Measurements from ENCODE around the gene TSEN15.
"Not testable (repeated sequence)": the region's sequence is repeated elsewhere in the genome, so short reads cannot be mapped to it uniquely, and the experiment has no call there.

TSEN15 gene

GRCh38 chr1:184031409-184032107 is 20.0 kb upstream of the TSEN15 start:
- DNase-seq (ENCODE audit: low read depth): no peak

GRCh38 chr1:184032306-184032929 is 19.1 kb upstream of the TSEN15 start:
- no peak for DNase-seq (ENCODE audit: low read depth)

- no peak for DNase-seq (ENCODE audit: low read depth)
These were observed 18.6 kb upstream of the TSEN15 start for GRCh38 chr1:184032930-184033418.

GRCh38 chr1:184033711-184034167 is 17.8 kb upstream of the TSEN15 start:
- peak; percentile 91 for DNase-seq (ENCODE audit: low read depth)

- no peak for DNase-seq (ENCODE audit: low read depth)
These were observed 16.7 kb upstream of the TSEN15 start for GRCh38 chr1:184034761-184035379.

DNA sequence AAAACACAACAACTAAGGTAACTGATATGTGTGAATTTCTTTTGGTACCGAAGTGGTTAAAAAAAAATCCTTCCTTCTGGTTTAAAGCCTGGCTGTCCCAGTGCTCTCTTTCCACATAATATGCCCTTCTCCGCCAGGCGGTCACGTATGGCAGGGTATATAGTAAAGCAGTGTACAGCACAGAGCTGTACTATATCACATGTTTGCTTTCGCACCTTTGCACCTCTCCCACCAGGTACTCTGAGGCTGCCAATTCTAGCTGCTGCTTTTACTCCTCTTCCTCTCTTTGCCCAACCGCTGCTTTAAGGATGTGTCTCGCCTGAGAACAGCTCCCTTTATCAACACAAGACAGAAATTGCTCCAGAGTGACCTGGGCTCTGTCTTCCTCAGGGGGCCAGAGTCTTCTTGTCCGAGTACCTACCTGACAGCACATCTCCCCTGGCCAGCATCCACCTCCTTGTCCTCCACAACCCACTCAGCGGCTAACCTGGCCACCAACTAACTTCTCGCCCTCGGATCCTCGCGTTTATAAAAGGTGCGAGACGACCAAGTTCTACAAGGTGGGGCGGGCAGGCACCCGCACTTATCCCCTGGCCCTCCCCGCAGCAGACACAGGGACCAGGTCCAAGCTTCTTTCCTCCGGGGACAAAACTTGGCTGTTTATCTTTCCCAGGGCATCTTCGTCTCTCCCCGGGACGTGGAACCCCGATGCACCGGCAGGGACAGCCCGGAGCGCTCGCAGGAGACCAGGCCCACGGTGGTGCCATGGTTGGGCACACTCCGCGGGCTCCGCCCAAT is 15.6 kb upstream of the TSEN15 start:
- no peak for DNase-seq (ENCODE audit: low read depth)

GRCh38 chr1:184036517-184036949 is 15.0 kb upstream of the TSEN15 start:
- peak; percentile 63 for DNase-seq (ENCODE audit: low read depth)

GRCh38 chr1:184037849-184038591 is 13.5 kb upstream of the TSEN15 start:
- DNase-seq (ENCODE audit: low read depth): no peak

DNA sequence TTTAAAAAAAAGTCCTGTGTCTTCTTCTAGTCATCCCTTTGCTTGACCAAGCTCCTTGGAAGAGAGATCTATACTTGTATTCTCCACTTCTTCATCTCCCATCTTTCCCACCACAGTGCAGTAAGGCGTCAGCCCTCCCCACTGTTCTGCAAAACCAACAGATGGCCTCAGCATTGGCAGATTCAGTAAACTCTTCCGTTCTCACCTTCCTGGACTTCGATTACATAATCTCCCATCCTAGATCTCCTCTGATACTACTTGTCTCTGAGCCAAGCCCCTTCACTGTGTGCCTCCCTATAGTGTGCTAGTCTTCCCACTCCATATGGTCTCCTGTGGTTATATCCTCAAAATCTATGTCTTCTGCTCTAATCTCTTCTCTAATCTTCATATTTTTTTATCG is 12.4 kb upstream of the TSEN15 start:
- DNase-seq (ENCODE audit: low read depth): no peak

GRCh38 chr1:184041731-184042130 is 9.8 kb upstream of the TSEN15 start:
- no peak for DNase-seq (ENCODE audit: low read depth)

- not testable (repeated sequence) for DNase-seq (ENCODE audit: low read depth)
These were observed 8.2 kb upstream of the TSEN15 start for GRCh38 chr1:184043315-184043714.

DNA sequence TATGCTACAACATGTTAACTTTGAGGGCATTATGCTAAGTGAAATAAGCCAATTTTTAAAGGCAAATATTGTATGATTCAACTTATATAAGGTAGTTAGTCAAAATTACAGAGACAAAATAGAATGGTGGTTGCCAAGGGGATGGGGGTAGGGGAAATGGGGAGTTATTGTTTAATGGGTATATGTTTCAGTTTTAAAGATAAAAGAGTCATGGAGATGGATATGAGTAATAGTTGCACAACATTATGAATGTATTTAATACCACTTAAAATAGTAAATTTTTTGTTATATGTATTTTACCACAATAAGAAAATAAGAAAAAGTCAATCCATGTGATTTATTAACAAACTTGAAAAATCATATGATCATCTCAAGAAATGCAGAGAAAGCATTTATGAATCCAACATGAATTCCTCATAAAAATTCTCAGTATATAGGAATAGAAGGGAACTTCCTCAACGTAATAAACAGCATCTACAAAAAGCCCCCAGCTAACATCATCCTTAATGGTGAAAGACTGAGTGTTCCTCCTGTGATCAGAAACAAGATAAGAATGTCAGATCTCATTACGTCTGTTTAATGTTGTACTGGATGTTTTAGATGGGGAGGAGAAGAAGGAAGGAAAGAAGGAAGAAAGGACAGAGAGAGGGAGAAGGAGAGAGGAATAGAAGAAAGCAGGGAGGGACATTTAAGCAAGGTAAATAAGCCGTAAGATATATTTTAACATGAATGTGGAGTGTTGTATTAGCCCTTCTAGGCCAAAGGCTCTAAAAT is 6.7 kb upstream of the TSEN15 start:
- no peak for DNase-seq (ENCODE audit: low read depth)

DNA sequence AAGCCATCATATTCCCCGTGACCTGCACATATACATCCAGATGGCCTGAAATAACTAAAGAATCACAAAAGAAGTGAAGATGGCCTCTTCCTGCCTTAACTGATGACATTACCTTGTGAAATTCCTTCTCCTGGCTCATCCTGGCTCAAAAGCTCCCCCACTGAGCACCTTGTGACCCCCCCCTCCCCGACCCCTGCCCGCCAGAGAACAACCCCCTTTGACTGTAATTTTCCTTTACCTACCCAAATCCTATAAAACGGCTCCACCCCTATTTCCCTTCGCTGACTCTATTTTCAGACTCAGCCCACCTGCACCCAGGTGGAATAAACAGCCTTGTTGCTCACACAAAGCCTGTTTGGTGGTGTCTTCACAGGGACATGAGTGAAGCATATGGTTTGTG is 4.0 kb upstream of the TSEN15 start:
- DNase-seq (ENCODE audit: low read depth): not testable (repeated sequence)

DNA sequence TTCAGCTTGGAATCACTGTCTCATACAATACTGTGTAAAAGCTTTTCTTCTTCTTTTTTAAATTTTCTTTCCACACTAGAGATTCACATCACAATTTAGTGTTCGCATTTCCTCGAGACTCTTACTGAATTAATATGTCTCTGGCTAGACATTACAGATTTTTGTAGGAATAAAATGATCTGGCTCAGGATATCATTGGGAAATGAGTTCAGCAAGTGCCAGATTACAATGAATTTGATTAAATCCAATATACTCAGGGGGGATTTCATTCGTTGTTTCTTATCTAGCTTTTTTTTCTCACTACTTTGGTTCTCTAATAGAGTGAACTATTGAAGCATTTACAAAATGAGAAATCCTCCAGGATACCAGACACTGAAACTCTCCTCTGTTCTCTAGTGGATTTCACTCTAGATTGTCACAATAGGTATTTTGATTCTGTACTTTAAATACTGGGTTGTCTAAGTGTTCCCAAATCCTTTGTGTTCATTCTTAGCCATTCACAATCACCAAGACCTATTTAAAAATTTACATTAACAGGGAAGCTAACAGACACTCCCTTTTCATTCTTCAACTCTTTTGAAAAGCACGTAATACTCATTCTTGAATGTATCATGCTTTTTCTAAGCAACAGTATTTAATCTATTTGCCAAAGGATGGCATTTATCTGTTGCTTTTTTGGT is 2.8 kb upstream of the TSEN15 start:
- DNase-seq (ENCODE audit: low read depth): no peak

- no peak for DNase-seq (ENCODE audit: low read depth)
These were observed 2.2 kb upstream of the TSEN15 start for GRCh38 chr1:184049291-184049690.

DNA sequence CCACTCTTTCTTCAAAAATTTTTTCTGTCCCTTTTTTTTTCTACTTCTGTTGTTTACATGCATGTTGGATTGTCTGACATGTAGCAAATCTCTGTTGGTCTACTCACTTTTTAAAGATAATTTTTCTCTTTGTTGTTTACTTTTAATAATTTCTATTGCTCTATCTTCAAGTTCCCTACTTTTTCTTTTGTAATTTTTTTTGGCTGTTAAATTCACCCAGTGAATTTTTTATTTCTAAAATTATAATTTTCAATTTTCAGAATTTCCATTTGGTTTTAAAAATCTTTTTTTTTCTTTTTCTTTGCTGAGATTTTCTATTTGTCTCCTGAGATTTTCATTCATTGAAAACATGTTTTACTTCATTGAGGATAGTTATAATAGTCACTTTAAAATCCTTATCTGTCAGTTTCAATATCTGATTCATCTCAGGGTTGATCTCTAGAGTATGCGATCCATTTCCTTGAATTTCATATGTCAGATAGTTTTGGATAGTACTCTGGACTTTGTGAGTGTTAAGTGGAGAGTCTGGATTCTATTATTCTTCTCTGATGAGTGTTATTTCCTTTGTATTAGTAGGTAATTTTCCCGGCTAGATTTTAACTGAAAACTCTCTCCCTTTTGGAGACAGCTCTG is 1.6 kb upstream of the TSEN15 start:
- no peak for DNase-seq (ENCODE audit: low read depth)

- DNase-seq (ENCODE audit: low read depth): no peak
These were observed 894 bp upstream of the TSEN15 start for GRCh38 chr1:184050636-184051035.

DNA sequence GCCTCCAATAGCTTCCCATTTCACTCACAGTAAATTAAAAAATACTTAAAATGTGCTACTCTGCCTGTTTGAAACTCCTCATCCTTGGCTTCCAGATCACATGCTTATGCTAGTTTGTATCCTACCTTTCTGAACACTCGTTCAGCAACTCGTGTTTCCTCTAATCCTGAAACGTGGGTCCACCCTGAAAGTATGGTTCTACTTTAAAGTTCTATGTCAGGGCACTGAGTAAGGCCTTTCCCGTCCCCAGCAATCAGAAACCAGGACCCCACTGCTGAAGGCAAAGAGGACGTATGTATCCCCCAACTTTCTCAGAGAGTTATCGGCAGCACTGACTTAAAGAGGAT is 419 bp upstream of the TSEN15 start:
- no peak for DNase-seq (ENCODE audit: low read depth)

DNA sequence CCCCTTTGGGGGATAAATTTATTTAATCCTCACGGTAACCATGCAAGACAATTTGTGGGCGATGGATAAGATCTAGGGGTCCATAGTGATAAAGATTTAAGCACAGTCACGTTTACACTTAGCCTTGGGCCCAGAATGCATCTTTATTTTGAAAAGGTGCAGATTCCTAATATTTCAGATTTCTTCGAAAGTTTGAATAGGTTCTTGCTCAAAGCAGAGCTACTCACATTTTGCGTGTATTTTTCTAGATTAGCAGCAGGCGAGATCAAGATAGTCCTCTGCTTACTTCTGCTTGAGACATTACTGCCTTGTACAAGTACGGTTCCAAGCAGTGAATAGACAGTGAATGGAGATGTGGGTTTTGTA is 647 bp downstream of the TSEN15 start:
- DNase-seq (ENCODE audit: low read depth): no peak

DNA sequence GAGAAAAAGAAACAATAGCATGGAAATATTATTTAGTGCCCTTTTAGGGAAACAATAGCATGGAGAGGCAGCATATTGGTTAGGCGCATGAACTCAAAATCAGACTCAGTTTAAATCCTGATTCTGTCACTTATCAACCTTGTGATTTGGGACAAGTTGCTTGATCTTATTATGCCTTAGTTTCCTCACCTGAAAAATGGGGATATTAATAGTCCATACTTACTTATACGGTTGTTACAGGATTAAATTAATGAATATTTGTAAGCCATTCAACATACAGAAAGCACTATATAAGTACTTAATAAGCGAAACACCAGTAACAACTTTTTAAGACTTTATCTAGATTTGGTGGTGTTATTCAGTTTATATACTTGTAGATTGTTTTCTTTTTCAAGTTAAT is 1.2 kb downstream of the TSEN15 start:
- DNase-seq (ENCODE audit: low read depth): no peak
